Gastroesophageal sphincter (tissue), 3 donors: ENCODE data around the gene CAD.
"Not testable (repeated sequence)": the region's sequence is repeated elsewhere in the genome, so short reads cannot be mapped to it uniquely, and the experiment has no call there.

Experiments used
- CTCF ChIP-seq, 4 experiments: fragments of 200-600 bp in 2 of 4; fragments of 450-650 bp in 2 of 4; sonication (generic) in 1 of 4; IDR thresholded peaks; one replicate each; pipeline ENCODE4 v1.5.1; 2017 to 2019; ENCODE audit warnings: antibody characterized with exemption in 4 of 4, mild to moderate bottlenecking in 2 of 4, moderate library complexity in 2 of 4
- POLR2A ChIP-seq, 2 donors: fragments of 450-650 bp; IDR thresholded peaks; one replicate each; pipeline ENCODE4 v1.6.1; 2017; ENCODE audit warnings: antibody characterized with exemption in 2 of 2, mild to moderate bottlenecking in 2 of 2, moderate library complexity in 1 of 2

GRCh38 chr2:27195799-27196198 lies 21.4 kb upstream of the CAD start:
- TF ChIP-seq CTCF, POLR2A (IDR thresholded peaks at IDR 0.05): not testable (repeated sequence)
